HG03103 (cell line): Measurements from ENCODE around the gene ASF1B.
A peak's percentile ranks its signal among the peaks of the same experiment; 100 is the strongest.

Experiments
- ATAC-seq: cut with Tn5 transposase; IDR thresholded peaks from one replicate; pipeline ENCODE4 v1.9.1; 2021; ENCODE audit warnings: low read depth; ENCODE audit not compliant: unreplicated experiment

ASF1B gene

DNA sequence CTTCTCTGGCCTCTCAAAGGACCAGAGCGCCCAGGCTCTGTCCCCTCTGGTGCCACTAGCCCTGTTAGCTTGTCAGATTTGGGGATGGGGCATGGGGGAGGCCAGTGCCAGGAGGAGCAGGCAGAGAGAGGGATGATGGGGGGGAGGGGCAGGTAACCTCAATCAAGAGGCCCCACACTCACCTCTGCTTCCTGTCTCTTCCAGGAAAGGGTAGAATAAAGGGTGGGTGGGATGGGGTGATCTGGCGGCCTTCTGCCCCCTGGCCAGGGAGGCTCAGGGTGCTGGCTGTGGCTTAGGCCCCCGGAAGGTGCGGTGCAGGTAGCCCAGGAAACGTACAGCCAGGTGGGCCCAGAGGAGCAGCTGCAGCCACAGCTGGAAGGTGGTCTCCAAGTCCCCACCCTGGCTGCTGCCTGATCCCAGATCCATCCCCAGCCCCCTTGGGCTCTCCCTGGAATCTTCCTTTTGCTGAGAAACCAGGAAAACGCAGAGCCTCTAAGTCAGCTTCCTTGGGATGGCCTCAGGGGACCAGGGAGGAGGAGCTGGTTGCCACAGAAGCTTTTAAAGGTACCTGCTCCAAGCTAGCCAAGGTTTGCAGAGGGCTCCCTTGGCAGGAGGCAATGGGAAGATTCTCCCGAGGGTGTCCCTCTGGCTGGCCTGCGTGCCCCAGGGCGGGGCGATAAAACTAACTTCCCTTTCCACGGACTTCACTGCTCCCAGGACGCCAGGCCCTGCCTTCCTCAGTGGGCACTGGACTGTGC lies 24.2 kb downstream of the ASF1B start:
- no peak for ATAC-seq

DNA sequence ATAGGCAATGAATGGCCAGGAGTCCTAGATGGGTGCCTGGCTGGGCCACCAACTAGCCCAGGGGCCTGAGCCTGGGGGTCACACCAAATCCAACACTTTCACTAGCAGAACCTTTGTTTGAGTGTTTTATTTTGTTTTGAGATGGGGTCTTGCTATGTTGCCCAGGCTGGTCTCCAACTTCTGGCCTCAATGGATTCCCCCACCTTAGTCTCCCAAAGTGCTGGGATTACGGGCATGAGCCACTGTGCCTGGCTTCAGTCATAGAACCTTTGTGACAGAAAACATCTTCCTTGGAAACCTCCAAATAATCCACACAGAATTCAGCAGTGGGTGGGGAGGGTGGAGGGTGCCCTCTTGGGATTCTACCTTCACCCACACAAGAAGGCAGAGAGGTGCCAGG lies 24.9 kb downstream of the ASF1B start:
- ATAC-seq: no peak

DNA sequence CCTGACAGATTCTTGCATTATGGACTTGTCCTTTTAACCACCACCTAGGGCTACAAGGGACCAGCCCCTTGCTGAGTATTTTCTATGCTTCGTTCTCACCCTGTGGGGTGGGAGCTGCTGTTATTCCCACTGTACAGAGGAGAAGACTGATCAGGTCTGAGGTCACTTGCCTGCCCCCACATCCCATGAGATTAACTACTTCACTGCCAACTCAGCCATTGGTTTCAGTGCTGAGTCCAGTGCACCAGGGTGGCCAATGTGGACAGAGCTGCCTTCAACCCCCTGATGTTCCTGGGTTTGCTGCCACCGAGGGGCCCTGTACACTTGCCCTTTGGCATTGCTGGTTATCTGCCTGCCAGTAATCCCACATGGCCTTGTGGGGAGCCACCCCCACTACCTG lies 25.7 kb downstream of the ASF1B start:
- no peak for ATAC-seq

DNA sequence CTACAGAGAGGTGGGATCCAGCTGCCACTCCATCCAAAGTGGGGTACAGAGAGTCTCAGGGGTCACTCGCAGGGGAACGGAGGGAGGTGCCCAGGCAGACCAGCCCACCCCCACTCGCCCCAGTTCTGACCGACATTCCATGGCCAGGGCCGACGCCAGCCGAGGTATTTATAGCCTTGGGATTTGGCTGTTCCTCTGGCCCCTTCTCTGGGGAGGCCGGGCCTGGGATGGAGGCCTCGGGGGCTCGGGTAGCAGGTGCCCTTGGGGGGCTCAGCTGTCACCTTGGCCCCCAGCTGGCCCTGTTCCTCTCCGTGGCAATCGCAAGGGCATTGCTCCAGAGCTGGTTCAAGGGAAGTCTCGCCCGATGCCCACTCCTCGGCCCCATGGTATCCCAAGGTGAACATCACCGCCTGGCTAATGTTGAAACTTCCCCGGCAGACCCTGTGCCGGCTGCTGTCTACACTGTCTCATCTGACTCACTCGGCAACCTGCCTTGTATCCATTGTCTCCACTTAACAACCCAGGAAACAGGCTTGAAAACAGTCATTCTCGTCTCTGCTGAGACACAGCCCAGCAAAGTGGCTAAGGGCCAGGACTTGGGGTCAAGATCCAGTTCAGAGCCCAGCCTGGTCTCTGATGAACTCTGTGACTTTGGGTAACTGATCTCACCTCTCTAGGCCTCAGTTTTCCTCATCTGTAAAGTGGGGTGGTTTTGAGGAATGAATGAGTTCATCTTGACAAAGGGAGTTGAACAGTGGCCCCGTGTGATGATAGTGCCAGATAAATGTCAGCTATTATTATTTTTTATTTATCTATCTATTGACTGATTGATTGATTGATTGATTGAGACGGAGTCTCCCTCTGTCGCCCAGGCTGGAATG lies 28.6 kb downstream of the ASF1B start:
- no peak for ATAC-seq

DNA sequence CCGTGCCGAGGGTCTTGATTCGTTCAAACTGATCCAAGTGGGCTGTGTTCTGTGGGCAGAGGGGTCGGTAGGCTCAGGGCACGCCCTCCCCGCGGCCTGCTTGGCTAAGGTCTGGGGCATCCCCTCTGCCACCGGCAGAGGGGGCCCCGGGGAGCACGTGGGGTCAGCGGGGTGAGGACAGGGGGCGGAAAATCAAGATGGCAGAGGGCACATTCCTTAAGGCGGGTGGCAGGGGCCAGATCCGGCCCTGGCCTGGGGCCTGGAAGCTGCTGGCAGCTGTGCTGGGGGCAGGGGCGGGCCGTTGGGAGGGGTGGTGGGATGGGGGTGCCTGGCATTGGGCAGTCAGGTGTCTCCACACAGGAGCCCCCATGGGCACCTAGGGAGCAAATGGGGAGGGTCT lies 29.5 kb downstream of the ASF1B start:
- no peak for ATAC-seq

DNA sequence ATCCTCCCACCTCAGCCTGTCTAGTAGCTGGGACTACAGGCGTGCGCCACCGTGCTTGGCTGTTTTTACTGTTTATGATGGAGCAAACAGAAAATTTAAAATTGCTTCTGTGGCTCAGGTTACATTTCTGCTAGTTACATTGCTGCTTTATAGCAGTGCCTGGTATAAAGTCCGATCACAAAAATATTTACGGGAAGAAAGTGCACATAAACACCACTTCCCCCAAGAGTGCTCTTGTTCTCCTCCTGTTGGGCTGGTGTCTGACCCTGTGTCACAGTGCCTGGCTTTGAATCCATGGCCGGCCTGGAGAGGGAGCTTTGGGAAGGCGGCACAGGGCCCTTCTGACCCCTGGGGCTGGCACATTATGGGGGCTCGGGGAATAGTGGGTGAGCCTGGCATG lies 30.7 kb downstream of the ASF1B start:
- ATAC-seq: no peak

DNA sequence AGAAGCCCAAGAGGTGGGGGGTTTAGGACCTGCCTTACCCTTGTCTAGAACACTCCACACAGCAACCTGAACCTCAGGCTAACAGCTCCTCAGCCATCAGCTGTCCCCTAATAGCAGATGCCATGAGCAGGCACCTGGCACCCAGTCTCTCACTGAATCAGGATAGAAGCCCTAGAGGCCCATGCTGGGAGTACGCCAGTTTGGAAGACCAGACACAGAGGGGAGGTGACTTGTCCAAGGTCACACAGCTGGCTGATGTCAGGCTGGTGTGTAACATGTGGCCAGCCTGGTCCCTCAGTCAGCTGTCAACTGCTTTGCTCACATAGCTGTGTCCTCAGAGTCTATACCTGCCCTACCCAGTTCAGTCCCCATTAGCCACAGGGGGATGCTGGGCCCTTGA lies 33.1 kb downstream of the ASF1B start:
- ATAC-seq: no peak

DNA sequence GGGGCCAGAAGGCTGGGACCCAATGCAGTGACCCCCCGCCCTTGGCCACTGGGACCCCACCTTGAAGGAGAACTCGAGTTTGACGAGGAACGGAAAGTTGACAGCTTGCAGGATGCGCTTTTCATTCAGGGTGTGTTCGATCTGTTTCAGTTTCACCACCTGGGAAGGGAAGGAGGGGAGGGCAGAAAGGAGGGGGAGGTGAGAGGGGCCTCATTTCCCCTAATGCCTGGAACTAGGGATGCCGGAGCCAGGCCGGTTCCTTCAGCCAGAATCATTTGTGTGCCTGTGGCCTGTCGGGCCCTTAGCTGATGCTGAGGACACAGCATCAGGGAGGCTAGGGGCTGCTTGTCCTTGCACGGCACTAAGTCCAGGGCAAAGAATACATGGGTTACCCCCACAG lies 33.6 kb downstream of the ASF1B start:
- no peak for ATAC-seq

DNA sequence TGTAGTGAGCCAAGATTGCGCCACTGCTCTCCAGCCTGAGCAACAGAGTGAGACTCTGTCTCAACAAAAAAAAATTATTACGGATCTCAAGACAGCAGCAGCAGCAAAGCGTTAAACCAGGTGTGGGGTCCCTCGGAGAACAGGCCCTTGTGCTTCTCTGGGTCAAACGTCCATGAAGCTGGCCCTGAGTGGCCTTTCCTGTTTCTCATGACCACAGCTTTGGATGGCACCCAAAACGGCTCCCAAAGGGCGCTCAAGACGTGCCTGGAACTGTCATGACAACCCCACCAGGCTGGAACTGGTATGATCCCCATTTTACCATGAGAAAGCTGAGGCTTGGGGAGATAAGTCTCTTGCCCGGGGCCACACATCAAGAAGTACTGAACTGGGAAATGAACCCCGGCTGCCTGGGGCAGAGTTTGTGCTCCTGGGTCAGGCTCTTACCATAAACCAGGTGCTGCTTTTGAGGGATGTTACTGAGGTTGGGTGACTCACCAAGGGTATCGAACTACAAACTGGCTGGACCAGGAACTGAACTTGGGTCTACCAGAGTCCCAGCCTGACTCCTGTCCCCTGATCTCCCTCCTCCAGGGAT lies 34.2 kb downstream of the ASF1B start:
- no peak for ATAC-seq

DNA sequence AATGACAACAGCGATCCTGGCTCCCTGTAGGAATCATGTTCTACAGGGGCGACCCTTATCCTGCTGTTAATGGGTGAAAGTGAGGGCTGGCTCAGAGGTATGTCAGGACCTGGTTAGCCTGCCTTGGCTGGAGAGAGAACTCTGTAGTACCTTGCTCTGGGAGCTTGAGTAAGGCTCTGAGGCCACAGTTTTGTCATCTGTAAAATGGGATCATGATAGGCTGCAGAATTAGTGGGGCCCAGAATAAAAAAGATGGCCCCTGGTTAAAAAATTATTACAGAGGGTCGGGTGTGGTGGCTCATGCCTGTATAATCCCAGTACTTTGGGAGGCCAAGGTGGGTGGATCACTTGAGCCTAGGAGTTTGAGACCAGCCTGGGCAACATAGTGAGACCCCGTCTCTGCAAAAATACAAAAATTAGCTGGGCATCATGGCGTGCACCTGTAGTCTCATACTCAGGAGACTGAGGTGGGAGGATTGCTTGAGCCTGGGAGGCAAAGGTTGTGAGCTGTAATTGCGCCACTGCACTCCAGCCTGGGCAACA lies 35.3 kb downstream of the ASF1B start:
- ATAC-seq: no peak

DNA sequence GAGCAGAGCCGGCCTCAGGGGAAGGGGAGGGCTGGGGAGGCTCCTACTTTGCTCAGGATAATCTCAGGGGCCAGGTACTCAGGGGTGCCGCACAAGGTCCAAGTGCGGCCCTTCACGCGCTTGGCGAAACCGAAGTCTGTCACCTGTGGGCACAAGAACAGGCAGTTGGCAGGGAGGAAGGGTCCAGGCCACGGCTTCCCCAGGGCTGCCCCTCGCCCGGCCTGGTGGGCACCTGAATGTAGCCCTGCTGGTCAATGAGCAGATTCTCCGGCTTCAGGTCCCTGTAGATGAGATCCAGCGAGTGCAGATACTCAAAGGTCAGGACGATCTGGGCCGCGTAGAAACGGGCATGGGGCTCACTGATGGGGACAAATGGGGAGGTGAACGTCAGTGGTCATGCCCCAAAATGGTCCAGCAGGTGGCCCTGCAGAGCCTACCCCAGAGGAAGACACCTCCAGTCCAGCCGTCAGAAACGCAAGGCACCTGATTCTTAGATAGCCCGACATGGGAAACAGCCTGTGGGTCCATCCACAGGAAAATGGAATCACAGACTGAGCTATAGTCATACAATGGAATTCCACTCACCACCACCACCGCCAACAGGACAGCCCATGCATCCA lies 38.7 kb downstream of the ASF1B start:
- ATAC-seq: no peak

DNA sequence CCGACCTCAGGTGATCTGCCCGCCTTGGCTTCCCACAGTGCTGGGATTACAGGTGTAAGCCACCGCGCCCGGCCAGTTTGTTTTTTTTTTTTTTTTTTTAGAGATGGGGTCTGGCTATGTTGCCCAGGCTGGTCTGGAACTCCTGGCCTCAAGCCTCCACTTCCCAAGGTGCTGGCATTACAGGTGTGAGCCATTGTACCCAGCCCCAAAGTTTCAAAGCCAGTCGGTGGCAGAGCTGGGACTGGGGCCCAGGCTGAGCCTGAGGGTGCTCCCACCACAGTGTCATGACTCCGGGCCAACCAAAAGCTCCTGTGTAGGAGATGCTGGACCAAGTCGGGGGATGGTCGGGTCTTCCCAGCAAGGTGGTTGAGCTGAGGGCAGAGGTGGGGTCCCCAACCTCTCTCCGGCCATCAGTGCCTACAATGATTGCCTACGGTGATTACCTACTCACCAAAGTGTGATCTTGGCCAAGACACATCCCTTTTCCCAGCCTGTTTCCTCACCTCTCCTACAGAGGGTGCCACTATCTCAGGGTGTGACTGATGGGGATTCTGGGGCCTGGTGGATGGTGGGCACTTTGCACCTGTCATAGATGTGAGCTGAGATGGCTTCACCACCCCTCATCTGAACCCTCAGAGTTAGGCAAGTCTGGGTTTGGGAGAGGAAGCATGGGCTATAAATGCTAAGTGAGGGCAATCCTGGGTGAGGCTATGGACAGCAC lies 40.0 kb downstream of the ASF1B start:
- no peak for ATAC-seq

DNA sequence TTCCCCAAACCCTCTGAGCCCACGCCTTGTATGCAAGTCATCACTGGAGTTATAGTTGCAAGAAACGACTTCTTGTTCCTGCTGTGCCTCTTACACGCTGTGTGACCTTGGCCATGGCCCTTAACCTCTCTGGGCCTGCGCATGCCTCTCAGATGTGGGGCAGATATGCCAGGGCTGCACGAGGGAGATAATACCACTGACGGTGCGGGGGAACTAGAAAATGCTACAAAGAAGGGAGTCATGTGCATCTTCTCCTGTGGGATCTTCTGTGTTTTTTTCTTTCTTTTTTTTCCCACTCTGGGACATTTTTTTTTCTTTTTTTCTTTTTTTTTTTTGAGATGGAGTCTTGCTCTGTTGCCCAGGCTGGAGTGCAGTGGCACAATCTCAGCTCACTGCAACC lies 41.5 kb downstream of the ASF1B start:
- no peak for ATAC-seq

DNA sequence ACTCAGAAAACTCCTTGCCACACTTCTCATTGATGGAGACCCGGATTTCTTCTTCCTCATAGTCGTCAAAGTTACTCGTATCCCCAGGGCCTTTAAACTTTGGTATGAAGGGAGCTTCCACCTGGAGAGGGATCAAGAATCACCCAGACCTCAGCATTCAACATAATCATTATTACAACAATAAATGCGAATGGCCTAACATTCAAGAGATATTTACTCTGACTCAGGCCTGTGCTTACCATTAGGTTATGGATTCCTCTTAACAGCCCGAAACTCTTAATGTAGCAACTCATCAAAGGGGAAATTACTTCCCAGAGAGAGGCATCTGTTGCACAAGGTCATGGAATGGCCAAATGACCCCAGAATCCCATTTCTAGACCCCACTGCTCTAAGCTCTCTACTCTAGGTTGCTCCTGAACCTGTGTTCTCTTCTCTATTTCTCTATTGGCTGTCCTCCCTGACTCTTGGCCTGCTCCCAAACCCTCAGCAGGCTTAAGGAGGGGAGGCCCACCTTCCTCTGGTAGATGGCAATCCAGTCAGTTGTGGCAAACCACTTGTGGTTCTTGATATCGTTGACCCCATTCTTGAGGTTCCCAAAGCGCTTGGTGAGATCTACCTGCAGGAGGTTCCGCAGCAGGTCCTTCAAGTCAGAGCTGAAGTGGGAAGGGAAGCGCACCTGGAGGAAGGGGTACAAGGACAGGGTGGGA lies 43.1 kb downstream of the ASF1B start:
- no peak for ATAC-seq

DNA sequence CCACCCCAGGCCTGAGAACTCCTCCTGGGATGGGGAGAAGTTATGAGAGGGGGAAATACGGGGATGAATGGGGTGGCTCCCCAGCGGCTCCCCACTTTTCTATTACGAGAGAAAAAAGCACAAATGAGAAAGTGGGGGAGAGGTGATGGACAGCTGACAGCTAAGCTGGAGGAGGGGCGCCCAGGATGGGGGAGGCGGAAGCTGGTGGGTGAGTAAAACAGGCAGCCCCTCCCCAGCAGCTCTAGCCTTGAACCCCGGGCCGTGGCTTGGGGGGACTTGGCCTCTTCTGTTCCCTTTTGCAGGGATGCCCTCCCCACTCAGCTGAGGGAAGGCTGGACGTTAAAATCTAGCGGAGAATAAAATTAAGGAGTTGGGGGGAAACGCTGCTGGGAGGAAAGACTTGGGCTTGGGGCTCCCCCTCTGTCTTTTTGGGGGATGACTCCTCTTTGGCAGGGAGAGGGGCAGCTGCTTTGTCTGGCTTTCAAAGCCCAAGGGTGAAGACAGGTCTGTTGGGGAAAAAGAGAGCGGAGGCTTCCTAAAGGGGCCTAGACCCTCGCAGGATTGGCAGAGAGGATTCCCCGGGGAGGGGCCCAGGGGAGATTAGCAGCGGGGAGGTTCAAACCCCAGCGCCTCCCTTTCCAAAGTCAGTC lies 44.5 kb downstream of the ASF1B start:
- ATAC-seq: no peak

DNA sequence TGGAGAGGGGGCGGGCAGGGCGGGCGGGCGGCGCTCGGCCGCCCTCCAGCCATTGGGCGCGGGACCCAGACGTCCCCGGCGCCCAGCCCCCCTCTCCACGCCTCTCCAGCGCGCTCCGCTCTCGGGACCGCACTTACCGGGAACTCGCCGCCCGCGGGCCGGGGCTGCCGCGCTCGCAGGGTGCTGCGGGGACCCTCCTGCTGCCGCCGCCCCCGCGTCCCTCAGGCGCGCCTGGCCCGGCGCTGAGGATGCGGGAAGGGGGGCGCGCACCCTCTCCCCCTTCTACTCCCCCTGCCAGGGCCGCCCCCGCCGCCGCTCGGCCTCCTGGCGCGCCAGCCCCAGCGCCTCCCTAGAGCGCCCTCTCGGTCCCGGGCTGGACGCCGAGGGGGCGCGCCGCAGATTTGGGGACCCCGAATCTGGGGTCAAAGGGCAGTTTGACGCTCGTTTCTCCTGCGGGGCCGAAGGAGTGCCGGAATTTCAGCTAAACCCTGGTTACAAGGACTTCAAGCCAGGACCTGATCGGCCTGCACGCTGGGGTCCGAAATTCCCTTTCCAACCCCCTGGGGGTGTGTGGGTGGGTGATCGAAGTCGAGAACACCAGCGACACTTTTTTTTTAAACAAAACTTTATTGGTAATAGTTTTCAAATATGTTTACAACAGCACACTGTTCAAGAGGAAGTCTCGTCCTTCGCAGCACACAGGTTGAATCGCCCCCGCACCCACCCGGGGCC lies 45.1 kb downstream of the ASF1B start:
- ATAC-seq: peak; percentile 41

DNA sequence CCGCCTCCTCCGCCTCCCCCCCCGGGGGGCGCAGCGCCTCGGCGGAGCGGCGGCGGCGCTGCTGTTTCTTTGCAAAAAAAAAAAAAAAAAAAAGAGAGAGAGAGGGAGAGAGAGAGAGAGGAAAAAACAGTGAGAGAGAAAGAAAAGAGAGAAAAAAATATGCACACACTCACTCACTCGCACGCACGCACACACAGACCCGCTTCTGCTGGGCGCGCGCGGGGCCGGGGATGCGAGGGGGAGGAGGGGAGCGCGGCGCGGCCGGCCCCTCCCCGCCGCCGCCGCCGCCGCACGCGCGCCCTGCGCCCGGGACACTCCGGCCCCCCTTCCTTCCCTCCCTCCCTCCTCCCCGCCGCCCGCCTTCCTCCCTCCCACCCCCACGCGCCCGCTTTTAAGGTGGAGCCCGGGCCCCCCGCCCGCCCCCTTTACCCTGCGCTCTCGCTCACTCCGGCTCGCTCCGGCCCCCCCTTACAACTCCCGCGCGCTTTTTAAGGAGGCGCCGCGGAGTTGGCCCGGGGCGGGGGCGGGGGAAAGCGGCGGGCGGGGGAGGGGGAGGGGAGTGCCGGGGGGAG lies 45.8 kb downstream of the ASF1B start, which contains the start of gene SAMD1:
Gene SAMD1 (minus strand): TSS at position 243 of the 572 bp plus-strand sequence.
- peak; percentile 30 for ATAC-seq
